ENCODE measurements around the gene IFIT1B.
A peak's percentile ranks its signal among the peaks of the same experiment; 100 is the strongest.

IFIT1B gene

DNA sequence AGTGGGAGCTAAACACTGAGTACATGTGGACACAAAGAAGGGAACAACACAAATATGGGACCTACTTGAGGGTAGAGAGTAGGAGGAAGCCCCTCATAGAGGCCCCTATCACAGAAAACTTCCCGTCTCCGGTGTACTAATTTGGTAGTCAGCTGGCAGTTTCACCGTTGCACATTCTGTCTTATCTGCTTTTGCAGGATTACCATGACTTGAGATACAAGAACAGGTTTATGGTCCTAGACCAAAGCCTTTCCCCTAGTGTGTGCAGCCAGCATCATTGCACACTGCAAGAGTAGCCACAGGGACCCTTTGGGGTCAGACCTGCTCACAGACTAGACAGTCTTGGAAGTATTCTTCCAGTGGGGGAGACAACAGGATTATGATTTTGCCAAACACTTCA lies 5.9 kb upstream of the IFIT1B start:
- H3K27ac ChIP-seq (ENCODE audit: extremely low read depth, low read depth, low read length): no peak overlapping the region
- no peak overlapping the region for H3K4me3 ChIP-seq (ENCODE audit: low read depth, low read length)
- peaks cover 3% of the 10 kb centered on the region; the same call in 1 of the 2 replicates for H3K4me1 ChIP-seq (ENCODE audit: control insufficient read depth, insufficient read depth, low read length)
- ChIA-PET CTCF (no interaction called here), POLR2A (no interaction called here)
- TF ChIP-seq ZNF544 (tag by site-specific recombination; IDR thresholded peaks at IDR 0.05): no peak
- no peak for TF ChIP-seq ZNF239 (tag by site-specific recombination; IDR thresholded peaks at IDR 0.05)
- no peaks in the 10 kb centered on the region for H3K9me3 ChIP-seq (ENCODE audit: control insufficient read depth, insufficient read depth, low read depth, low read length)
- no peaks in the 10 kb centered on the region for H3K36me3 ChIP-seq (ENCODE audit: control insufficient read depth in 2 of 2, insufficient read depth in 1 of 2, low read length in 2 of 2)

- H3K4me3 ChIP-seq (ENCODE audit: low read depth, low read length): no peak overlapping the region
- TF ChIP-seq ZNF530 (tag by site-specific recombination; IDR thresholded peaks at IDR 0.05; ENCODE audit: low read depth) (no peak), ZNF670 (tag by site-specific recombination; IDR thresholded peaks at IDR 0.05; ENCODE audit: low read depth) (no peak), ZNF830 (tag by site-specific recombination; IDR thresholded peaks at IDR 0.05; ENCODE audit: low read depth) (no peak), ZBTB20 (tag by site-specific recombination; IDR thresholded peaks at IDR 0.05) (peak; percentile 47; the same call in 1 of the 2 replicates), ZNF10 (tag by site-specific recombination; IDR thresholded peaks at IDR 0.05) (peak; percentile 94), ZNF274 (IDR thresholded peaks at IDR 0.05; ENCODE audit: low read length) (no peak), ZNF274 (tag by site-specific recombination; IDR thresholded peaks at IDR 0.05; ENCODE audit: borderline replicate concordance) (no peak), ZNF488 (tag by site-specific recombination; IDR thresholded peaks at IDR 0.05) (no peak), ZNF837 (tag by site-specific recombination; IDR thresholded peaks at IDR 0.05) (no peak), PRDM1 (tag by site-specific recombination; IDR thresholded peaks at IDR 0.05) (peak; percentile 65), ZBTB17 (tag by site-specific recombination; IDR thresholded peaks at IDR 0.05) (peak; percentile 61)
- TF ChIP-seq, protein P1, sequence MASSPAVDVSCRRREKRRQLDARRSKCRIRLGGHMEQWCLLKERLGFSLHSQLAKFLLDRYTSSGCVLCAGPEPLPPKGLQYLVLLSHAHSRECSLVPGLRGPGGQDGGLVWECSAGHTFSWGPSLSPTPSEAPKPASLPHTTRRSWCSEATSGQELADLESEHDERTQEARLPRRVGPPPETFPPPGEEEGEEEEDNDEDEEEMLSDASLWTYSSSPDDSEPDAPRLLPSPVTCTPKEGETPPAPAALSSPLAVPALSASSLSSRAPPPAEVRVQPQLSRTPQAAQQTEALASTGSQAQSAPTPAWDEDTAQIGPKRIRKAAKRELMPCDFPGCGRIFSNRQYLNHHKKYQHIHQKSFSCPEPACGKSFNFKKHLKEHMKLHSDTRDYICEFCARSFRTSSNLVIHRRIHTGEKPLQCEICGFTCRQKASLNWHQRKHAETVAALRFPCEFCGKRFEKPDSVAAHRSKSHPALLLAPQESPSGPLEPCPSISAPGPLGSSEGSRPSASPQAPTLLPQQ (tag by site-specific recombination; IDR thresholded peaks at IDR 0.05): peak; percentile 50; the same call in 1 of the 2 replicates
- H3K27ac ChIP-seq (ENCODE audit: extremely low read depth, low read depth, low read length): no peak overlapping the region
- CTCF ChIA-PET: interaction anchor here (0.6 to 1.0 kb wide), 3 partner anchors 12 to 191 kb away, joined by 3 read pairs; no protein-coding TSS in a partner anchor
- peaks cover 3% of the 10 kb centered on the region; the same call in 1 of the 2 replicates for H3K4me1 ChIP-seq (ENCODE audit: control insufficient read depth, insufficient read depth, low read length)
- no peaks in the 10 kb centered on the region for H3K36me3 ChIP-seq (ENCODE audit: control insufficient read depth in 2 of 2, insufficient read depth in 1 of 2, low read length in 2 of 2)
- POLR2A ChIA-PET: no interaction called here
- H3K9me3 ChIP-seq (ENCODE audit: control insufficient read depth, insufficient read depth, low read depth, low read length): no peaks in the 10 kb centered on the region
Observed at GRCh38 chr10:89373916-89374711, 3.7 kb upstream of the IFIT1B start.

GRCh38 chr10:89374713-89375141 lies 3.1 kb upstream of the IFIT1B start:
- CTCF ChIA-PET: interaction anchor here (0.6 kb wide), 1 partner anchor 123 kb away, joined by 3 read pairs; no protein-coding TSS in a partner anchor
- no peak overlapping the region for H3K27ac ChIP-seq (ENCODE audit: extremely low read depth, low read depth, low read length)
- H3K9me3 ChIP-seq (ENCODE audit: control insufficient read depth, insufficient read depth, low read depth, low read length): no peaks in the 10 kb centered on the region
- no peaks in the 10 kb centered on the region for H3K36me3 ChIP-seq (ENCODE audit: control insufficient read depth in 2 of 2, insufficient read depth in 1 of 2, low read length in 2 of 2)
- no peak overlapping the region for H3K4me3 ChIP-seq (ENCODE audit: low read depth, low read length)
- POLR2A ChIA-PET: no interaction called here
- peaks cover 3% of the 10 kb centered on the region; the same call in 1 of the 2 replicates for H3K4me1 ChIP-seq (ENCODE audit: control insufficient read depth, insufficient read depth, low read length)
- TF ChIP-seq ZNF133 (tag by site-specific recombination; IDR thresholded peaks at IDR 0.05) (no peak), KLF7 (tag by site-specific recombination; IDR thresholded peaks at IDR 0.05; ENCODE audit: borderline replicate concordance) (no peak), ZNF596 (tag by site-specific recombination; IDR thresholded peaks at IDR 0.05) (no peak), MEIS1 (CRISPR knock-in tag; IDR thresholded peaks at IDR 0.05; ENCODE audit: borderline replicate concordance) (no peak), ZNF561 (tag by site-specific recombination; IDR thresholded peaks at IDR 0.05; ENCODE audit: borderline replicate concordance) (no peak), ZNF157 (tag by site-specific recombination; IDR thresholded peaks at IDR 0.05) (no peak), ZNF184 (tag by site-specific recombination; IDR thresholded peaks at IDR 0.05) (no peak), ZNF341 (tag by site-specific recombination; IDR thresholded peaks at IDR 0.05; ENCODE audit: low read depth) (no peak), ZNF48 (tag by site-specific recombination; IDR thresholded peaks at IDR 0.05) (no peak), ZBTB10 (tag by site-specific recombination; IDR thresholded peaks at IDR 0.05) (no peak), ZNF155 (tag by site-specific recombination; IDR thresholded peaks at IDR 0.05) (no peak)
- TF ChIP-seq, protein P2, sequence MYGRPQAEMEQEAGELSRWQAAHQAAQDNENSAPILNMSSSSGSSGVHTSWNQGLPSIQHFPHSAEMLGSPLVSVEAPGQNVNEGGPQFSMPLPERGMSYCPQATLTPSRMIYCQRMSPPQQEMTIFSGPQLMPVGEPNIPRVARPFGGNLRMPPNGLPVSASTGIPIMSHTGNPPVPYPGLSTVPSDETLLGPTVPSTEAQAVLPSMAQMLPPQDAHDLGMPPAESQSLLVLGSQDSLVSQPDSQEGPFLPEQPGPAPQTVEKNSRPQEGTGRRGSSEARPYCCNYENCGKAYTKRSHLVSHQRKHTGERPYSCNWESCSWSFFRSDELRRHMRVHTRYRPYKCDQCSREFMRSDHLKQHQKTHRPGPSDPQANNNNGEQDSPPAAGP (tag by site-specific recombination; IDR thresholded peaks at IDR 0.05): no peak
